ENCODE results near the gene PPM1H.
A peak's percentile ranks its signal among the peaks of the same experiment; 100 is the strongest.

The PPM1H gene

DNA sequence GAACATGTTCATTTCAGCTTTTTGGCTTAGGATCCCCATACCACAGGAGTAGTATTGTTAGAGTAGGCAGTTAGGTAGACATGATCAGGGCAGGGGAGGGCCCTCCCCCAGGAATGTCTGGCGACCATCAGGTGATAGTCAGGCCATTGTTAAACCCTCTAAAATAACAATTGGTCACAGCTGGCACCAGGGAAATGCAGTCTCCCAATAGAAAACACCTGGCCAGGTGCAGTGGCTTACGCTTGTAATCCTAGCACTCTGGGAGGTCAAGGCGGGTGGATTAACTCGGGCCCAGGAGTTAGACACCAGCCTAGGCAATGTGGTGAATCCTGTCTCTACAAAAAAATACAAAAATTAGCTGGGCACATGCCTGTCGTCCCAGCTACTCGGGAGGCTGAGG lies 281.2 kb downstream of the PPM1H start:
- no peak for DNase-seq (ENCODE audit: low read depth in 2 of 2)

DNA sequence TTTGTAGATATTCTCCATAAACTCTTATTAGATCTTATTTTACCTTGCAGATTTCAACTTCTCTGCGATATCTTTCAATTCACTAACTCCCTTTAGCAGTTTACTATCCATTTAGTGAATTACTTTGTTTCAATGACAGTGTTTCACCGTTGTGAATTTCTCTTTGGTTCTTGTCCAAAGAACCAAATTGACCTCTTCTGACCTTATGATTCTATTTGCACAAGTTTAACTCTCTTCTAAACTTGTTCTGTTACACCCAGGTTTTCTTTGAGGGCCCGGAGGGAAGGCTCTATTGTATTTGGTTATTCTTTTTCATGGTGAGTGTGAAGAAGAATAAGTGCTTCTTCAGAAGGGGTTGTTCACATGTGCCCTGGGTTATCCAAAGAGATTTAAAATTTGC lies 281.6 kb downstream of the PPM1H start:
- DNase-seq (ENCODE audit: low read depth in 2 of 2): no peak

DNA sequence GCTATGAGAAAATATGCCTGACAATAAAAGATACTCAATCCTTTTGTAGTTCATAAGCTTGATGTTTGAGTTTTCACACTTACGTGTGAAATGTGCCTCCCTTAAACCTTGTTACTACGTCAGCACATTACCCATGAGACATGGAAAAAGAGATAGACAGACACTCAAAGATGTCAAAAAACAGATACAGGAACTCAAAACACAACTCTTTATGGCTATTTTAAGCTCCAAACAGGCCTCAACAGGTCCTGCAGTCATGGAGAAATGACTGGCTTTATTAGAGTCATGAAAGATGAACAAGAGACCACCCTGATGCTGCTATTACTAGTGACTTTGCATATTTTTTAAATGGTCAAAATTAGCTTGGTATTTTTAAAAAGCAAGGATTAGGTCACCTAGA lies 283.8 kb downstream of the PPM1H start:
- no peak for DNase-seq (ENCODE audit: low read depth in 2 of 2)

DNA sequence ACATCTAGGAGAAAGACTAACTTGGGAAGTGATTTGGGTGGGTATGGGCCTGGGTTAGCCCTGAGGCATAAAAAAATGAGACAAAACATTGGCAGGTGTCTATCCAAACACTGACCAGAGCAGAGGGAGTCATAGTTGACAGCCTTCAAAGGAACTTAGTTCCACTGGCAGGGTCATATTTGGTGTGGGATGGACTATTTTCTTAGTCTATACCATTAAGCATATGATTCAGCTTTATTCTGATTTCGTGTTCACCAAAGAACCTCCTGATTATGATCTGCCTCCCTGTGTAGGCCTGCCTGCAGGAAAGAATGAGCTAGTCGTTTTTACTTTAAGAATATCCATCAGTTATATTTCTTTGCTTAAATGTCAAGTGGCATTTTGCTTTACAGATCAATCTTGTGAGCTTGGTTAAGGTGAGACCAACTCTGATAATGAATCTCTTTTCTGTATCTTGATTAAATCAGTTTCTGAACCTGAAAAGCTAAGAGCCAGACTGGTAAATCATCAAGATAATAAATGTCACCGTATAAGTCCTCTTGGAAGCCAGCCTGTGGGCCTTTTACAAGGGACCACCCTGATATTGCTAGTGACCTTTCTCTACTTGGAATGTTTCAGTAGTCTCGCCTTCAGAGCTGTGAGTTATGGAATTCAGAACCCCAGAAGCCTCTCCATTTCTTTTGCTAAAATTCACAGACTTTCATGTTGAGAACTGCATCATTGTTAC lies 285.4 kb downstream of the PPM1H start:
- no peak for DNase-seq (ENCODE audit: low read depth in 2 of 2)

DNA sequence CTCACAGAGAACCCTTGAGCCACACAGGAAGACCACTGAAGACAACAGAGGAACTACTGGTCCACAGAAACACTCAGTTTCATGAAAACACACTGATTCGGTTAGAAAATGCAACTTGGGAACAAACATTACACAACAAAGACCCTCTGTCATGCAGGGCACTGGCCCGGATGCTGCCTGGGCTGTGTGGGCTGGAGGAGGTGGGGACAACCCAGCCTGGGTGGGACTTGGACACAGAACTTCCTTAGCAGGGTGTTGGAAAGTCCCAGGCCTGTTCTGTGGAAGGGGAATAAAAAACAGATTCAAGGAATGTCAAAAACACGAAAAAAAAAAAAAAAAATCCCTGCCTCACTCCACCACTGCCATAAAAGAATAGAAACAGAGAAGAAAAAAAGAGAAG lies 287.4 kb downstream of the PPM1H start:
- no peak for DNase-seq (ENCODE audit: low read depth in 2 of 2)

DNA sequence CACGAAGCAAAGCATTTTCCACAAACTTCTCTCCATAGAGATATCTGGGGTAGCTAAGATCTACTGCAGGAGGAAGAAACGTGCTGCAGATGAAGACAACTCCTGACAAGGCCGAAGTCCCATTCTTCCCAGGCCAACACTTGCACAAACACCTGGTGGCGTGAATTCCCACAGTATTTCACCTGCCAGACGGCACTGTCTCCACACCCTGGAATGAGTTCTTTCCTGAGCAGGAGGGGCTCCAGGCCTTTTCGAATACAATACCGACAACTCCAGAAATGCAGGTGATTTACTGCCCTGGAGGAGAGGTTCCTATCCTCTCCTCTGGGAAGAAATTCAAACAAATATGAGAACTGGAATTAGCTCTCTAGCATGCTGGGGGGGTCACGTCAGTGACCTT lies 288.4 kb downstream of the PPM1H start:
- no peak for DNase-seq (ENCODE audit: low read depth in 2 of 2)

DNA sequence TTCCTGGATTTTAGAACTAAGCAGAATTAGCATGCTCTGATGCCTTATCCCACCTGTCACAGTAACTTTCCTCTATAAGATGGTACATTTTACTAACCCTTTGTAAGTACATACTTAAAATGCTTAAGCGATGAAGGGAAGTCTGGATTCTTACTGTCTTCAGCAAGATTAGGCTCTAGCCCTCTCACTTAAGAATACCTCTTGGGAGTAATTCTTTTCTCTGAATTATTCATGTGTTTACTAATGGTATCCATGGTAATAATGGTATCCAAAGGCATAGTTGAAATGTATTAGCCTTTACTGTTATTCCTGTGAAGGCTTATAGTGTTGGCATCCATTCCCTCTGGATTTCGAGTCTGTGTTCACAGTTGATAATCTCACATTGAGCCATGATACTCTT lies 291.5 kb downstream of the PPM1H start:
- no peak for DNase-seq (ENCODE audit: low read depth in 2 of 2)

DNA sequence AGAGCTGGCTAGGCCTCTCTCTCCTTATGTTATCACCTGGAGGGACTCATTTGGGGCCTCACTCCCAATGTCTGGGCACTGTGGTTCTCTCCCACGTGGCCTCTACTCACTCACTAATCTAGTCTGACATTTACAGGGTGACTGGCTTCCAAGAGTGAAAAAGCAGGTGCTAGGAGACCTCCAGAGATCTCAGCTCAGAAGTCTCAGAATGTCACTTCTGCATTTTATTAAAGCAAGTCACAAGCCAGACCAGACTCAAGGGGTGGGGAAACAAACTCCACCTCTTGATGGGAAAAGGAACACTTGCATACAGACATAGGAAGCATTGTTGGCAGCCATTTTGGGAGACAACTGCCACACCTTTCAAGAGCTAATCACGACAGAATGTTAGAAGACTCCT lies 292.5 kb downstream of the PPM1H start:
- DNase-seq (ENCODE audit: low read depth in 2 of 2): no peak

DNA sequence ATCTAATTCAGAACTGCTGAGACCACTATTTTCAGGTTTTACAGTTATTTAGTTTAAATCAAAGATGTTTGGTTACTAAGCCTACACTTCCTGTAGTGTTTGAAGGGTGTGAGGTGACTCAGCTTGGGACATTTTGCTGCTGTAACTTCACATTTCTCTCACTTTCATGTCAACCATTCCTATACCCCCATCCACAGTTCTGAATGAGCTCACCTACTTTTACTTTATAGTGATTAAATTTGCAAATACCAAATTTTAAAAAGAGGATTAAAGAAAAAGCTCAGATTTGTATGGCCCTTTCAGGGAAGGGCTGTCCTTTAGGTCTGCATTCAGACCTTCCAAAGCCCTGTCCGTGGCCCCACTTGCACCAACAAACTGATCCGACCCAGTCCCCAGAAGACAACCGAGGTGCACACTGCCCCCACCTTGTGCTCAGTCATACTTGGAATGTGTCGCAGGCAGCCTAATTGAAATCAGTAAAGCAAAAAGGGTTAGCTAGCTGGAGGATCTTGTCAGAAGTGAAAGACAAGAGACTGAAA lies 294.0 kb downstream of the PPM1H start:
- peak; percentile 22 to 26 for DNase-seq (ENCODE audit: low read depth in 2 of 2)

DNA sequence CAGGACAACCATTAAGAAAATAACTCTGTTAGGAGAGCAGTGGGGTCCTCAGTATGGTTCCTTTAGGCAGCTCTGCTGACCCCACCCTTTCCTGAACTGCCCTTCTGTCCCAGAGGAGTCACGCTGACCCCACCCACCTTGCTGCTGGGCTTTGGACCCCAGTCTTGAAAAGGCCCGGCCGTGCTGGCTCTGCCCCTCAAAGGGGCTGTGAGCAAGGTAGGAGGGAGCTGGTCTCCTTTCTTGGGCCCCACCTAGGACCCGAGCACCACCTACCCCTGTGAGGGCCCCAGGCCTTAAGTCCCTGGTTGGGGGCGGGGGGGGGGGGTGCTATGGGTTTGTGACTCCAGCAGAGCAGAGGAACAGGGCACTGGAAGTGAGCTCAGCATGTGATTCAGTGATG lies 297.3 kb downstream of the PPM1H start:
- DNase-seq (ENCODE audit: low read depth in 2 of 2): no peak

DNA sequence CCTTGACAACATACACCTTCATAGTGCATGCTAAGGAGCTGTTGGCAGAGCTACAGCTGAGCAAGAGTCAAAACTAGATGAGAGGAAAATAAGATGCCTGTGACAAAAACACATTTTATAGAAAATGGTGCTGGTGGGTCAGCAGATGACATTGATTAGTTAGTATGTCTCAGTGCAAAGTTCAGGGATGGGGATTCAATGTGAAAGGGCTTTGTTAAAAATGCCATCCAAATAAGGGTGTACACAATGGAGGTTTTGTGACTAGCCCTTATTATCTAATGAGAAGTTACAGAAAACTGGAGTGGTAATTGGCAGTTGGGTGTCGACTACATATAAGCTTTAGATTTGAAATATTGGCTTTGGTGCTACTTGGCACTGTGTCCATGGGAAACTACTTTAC lies 299.3 kb downstream of the PPM1H start:
- DNase-seq (ENCODE audit: low read depth in 2 of 2): no peak

DNA sequence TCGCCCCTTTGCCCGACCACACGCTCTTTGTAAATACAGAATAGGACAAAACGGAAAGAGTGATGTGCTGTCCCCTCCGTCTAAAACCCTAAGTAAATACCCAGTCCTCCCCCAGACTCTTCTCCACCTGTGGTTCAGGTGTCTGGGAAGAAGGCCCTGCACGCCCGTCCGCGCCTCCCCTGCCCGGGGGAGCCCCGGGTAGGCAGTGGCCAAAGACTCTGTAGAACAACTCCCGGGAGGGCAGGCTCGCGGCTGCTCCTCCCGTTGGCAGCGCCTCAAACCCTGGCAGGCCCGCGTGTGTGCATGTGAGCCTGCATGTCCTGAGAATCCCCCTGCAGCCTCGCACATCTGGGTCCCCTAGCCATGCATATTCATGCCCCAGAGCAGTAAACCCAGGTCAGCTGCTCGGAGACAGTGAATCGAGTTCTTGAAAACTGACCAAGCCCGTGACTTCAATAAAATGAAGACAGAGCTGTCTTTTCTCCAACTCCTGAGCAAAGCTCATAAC lies 302.5 kb downstream of the PPM1H start:
- no peak for DNase-seq (ENCODE audit: low read depth in 2 of 2)

DNA sequence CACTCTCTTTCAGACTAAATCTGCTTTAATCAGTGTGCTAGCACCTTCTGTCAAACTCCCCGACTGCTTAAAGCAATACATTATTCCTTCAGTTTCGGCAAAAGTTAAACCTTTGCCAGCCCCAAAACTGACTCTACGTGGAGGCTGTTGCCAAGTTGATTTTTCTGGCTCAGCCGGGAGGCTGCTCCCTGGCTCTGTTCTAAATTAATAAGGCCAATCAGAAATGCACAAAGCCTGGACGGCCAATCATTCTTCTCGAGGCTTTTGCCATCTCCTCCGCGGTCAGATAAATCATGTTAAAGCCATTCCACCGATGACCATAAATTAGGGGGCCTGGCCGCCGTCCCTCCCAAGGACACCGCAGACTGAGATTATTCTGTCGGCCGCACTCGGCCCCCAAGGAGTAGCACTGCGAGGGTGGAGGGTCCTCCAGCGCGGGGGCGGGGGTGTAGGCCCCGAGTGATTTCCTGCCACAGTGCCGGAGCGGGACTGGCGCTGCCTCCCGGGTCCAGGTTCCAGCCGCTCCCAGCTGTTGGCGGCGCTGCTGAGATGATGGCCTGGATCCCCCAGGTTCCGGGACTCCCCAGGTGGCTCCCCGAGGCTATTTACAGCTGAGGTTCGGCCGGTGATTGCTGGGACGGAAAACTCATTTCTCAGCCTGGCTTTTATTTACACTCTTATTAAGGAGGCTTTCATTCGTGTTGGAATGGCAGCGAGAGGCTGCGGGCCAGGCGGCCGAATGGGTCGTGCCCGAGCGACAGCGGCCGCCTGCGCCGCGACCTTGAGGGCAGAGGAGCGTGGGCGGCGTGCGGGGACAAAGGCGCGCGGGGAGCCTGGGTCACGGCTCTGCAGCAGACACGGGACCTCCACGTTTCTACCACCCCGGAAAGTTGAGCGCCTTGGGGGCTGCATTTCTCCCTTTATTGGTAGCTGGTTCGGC lies 303.2 kb downstream of the PPM1H start:
- DNase-seq (ENCODE audit: low read depth in 2 of 2): peak in 1 of 2 donors; percentile 4

DNA sequence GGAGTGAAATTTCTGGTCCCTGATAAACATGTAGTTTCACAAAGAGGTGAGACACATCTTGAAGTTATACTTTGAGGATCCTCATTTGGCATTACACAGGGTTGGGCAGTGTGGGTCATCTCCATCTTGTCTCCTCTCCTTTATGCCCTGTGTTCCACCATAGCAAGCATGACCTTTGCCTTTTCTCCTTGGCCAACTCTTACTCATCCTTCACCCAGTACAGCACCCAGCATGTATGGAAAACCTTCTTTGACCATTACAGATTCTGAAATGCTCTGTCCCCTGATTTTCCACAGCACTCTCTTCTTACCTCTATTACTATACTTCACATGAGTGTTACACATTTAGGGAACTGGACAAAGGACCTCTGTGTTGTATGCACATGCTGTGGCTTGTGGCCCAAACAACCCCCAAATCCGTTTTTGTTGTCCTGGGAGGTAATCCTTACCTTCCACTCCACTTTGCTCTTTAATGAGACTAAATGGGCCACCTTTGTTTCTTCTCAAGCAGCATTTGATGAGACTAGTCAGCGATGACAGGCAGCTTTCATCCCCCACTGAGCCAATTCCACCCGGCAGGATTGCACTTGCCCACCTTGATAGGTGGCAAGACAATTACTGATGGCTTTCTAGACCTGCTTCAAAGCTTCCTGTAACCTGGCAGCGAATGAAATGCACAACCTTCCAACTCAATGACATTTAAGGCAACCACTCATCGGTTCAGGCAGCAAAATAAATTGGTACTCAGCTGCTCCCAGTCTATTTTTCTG lies 304.8 kb downstream of the PPM1H start:
- no peak for DNase-seq (ENCODE audit: low read depth in 2 of 2)

DNA sequence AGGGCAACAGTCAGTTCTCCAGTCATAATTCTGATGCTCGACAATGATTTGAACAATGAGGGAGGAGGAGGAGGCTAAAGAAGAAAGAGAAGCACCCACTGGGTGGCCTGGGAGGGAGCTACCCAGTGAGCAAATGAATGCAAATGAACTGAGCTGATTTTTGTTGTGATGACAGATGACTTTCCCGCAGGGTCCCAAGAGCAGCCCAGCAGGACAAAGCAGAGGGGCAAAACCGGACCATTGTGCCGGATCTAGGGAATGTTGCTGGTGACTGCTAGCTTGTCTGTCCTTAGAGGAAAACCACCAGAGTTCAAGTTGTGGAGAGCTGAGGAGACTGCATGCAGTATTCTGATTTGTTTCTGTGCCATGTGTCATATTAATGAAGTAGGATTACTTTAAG lies 305.5 kb downstream of the PPM1H start:
- no peak for DNase-seq (ENCODE audit: low read depth in 2 of 2)

DNA sequence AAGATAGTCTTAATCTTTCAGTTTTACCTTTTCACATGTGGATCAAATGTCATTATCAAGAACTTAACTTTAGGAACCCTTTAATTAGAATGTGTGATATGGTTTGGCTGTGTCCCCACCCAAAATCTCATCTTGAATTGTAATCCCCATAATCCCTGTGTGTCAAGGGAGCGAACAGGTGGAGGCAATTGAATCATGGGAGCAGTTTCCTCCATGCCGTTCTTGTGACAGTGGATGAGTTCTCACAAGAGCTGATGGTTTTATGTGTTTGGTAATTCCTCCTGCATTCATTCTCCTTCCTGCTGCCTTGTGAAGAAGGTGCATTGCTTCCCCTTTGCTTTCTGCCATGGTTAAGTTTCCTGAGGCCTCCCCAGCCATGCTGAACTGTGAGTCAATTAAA lies 307.8 kb downstream of the PPM1H start:
- no peak for DNase-seq (ENCODE audit: low read depth in 2 of 2)

DNA sequence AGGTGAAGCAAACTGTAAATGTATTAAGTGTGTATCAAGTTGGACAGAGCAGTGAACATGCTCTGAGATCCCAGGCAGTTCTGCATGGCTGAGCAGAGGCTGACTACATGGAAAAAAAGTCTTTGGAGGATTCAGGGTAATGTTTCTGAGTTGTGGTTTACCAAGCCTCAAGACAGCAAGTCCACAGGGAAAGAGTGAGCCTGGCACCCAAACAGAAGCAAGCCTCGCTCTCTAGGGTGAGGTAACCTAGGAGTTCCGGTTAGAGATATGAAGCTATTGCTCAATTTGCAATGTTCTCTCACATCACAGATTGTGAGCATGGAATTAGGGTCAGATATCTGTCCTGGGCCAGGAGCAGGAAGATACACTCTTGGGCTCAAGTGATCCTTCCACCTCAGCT lies 309.7 kb downstream of the PPM1H start:
- DNase-seq (ENCODE audit: low read depth in 2 of 2): no peak

DNA sequence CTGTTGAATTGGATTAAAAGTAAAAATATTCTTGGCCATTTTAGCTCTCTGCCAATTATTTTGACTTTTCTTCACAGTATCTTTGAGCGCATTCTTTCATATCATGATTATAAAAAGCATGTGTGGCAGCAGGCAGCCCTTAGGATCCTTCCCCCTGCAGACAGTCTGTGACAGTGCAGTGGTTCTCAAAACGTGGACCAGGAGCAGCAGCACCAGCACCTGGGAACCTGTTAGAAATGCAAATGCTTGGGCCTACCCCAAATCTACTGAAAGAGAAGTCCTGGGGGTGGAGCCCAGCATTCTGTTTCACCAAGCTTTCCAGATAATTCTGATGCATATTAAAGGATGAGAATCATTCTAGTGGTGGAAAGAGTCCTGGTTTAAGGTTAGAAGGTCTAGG lies 312.8 kb downstream of the PPM1H start:
- DNase-seq (ENCODE audit: low read depth in 2 of 2): no peak

DNA sequence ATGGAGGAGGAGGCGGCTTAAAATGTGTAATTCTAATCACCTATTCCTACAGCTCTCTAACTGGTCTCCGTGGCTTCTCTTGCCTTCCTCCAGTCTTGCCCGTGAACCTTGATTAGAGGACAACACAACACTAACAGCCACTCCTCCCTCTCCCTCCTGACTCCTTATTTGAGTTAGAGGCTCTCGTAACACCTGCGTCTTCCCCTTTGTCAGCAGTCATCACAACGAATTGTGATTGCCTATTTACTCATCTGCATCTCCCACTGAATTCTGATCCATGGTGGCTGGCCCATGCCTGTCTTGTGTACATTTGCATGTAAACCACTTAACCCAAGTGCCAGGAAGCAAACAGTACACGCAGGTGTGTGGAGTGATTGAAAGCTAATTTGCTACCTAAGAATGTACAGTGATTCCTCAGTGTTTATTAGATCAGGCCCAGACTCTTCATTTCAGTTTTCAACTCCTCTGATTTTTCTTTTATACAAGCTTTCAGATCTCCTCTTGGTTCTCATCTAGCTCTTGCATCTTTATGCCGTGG lies 313.8 kb downstream of the PPM1H start:
- no peak for DNase-seq (ENCODE audit: low read depth in 2 of 2)

DNA sequence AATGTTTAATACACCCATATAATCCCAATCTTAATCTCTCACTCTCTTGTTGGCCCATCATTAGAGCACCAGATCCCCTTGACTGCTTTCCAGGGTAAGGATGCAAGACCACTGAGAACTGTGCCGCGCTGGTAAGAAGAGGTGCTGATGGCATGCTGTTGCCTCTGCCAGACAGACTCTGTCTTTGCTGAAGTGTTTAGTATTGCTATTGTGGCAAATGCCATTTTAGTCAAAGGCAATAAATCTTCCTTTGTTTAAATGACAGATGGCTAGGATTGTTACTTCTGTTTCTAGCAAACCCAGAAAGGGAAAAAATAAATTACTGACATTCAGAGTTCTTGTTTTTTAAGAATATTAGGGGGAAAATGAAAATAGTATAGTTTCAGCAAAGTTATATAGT lies 316.0 kb downstream of the PPM1H start:
- DNase-seq (ENCODE audit: low read depth in 2 of 2): no peak

DNA sequence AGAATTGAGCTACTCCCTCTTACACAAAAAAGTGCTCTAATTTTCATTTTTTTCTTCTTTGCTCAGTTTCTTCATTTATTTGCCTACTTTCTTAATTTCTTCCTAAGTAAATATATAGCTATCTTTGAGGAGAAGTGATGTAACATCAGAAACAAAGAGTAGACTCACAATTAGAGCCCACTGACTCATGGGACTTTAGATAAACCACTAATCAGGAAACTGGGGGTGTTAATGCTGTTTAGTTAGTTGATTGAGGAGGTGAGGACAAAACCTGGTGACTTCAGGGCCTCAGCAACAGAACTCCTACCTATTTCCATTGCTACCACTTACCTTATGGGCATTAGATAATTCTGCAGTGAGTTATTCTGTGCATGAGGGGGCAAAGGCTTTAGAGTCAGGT lies 316.6 kb downstream of the PPM1H start:
- no peak for DNase-seq (ENCODE audit: low read depth in 2 of 2)

DNA sequence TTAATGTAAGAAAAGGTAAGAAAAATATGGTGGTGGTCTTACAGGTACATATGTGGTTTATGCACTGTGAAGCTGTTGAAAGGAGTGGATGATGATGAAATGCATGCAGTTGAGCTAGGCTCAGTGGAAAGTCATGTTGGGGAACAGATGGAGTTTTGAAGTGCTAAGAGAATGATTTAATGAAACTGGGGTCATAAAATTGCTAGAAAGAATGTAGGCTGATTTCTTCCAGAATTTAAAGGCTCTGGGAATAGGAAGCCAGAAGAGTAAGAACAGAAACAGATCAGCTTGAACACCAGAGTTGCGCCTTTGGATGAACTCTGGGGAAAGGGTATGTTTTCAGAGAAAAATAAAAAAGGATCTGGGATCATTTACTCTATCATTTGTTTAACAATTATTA lies 321.9 kb downstream of the PPM1H start:
- no peak for DNase-seq (ENCODE audit: low read depth in 2 of 2)

Data from stimulated activated CD4-positive, alpha-beta T cell treated with anti-CD3 and anti-CD28 coated beads, Interleukin-4, amount 100 ng/mL, for 48 hours (primary cell).